ENCODE data around the gene FBF1. TPM values are rescaled to one million over a fixed set of nuclear protein-coding genes. Genes with fewer than 3 reads are reported as not detected.

Gene FBF1
- total RNA-seq, 4 donors from 2014 or later: 4.7 to 8.8 (median 7.0) TPM

DNA sequence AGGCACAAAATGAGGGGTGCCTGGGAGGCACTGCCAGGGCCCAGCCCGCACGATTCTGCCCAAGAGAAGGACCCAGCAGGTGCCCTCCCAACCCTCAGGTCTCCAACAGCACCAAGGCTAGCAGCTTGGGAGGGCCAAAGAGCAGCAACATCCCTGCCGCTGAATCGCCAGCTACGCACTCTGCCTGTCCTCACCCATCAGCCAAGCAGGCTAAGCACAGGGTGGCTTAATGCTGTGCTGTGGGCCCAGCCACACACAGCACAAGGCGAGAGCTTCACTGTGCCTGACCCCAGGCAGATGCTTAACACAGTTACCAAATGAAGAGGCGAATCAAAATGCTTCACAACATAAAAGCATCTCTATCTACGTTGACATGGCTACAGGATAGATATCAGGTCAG, 25.6 kb downstream of the FBF1 start:
- ATAC-seq (ENCODE audit: low FRiP score) (no peak), DNase-seq (ENCODE audit: low spot score) (no peak)
- TF ChIP-seq CTCF (IDR thresholded peaks at IDR 0.05): no peak

GRCh38 chr17:75914643-75915267, 26.1 kb downstream of the FBF1 start:
- no peak for ATAC-seq (ENCODE audit: low FRiP score)
- TF ChIP-seq CTCF (IDR thresholded peaks at IDR 0.05): no peak
- no peak for DNase-seq (ENCODE audit: low spot score)

- DNase-seq (ENCODE audit: low spot score): no peak
- no peak for ATAC-seq (ENCODE audit: low FRiP score)
- no peak for TF ChIP-seq CTCF (IDR thresholded peaks at IDR 0.05)
Measured at GRCh38 chr17:75913537-75914210, 27.2 kb downstream of the FBF1 start.

DNA sequence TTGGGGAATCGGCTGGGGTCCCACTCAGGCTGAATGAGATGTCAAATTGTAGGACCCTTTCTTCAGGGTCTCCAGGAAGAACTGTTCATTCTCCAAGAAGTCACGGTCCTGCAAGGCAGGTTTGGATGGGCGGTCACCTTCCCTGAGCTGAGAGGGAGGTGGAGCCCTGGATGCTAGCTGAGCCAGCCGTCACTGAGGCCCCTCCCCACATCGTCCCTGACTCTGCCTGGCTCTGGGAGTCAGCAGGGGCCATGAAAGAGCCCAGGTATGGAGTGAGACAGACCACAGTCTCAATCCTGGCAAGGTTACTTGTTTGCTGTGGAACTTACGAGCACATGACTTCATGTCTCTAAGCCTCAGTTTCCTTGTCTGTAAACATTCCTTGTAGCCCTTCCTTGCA, 30.1 kb downstream of the FBF1 start:
- peak; percentile 49 for ATAC-seq (ENCODE audit: low FRiP score)
- TF ChIP-seq CTCF (IDR thresholded peaks at IDR 0.05): no peak
- DNase-seq (ENCODE audit: low spot score): no peak

DNA sequence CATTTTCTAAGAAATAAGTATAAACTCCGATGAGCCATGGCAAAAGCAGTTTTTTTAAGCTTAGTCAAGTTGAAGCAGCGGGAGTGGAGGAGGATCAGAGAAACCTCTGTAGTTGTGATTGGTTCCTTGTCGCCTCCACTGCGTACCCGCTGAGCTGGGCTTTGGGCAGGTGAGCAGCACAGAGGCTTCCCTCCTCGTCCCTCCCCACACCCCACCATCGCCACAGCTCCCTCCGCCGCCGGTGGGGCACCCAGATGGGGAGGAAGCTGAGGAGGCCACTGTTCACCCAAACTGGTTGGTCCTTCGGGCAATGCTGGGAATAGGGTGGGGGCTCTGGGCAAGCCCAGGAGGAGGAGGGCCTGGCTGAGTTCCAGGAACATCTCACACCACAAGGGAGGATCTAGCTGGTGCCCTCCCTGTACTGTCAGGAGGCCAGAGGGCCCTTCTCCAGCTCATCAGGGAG, 31.0 kb downstream of the FBF1 start:
- peak; percentile 53 for DNase-seq (ENCODE audit: low spot score)
- peak; percentile 90 for ATAC-seq (ENCODE audit: low FRiP score)
- no peak for TF ChIP-seq CTCF (IDR thresholded peaks at IDR 0.05)

GRCh38 chr17:75909051-75909811, 31.6 kb downstream of the FBF1 start:
- ATAC-seq (ENCODE audit: low FRiP score): no peak
- TF ChIP-seq CTCF (IDR thresholded peaks at IDR 0.05): no peak
- DNase-seq (ENCODE audit: low spot score): no peak
